Left lobe of liver (tissue), 2 donors: ENCODE measurements around the gene TMEM126A. TPM values are rescaled to one million over a fixed set of nuclear protein-coding genes. Genes with fewer than 3 reads are reported as not detected.
"Not testable (repeated sequence)": the region's sequence is repeated elsewhere in the genome, so short reads cannot be mapped to it uniquely, and the experiment has no call there.

ENCODE experiments used
- ATAC-seq: fragments of 200-7000 bp; cut with Tn5 transposase; one replicate; pipeline ENCODE4 v1.9.1; 2020; ENCODE audit warnings: mild to moderate bottlenecking, moderate library complexity
- DNase-seq: peaks from one replicate; pipeline ENCODE4 v3.0.0-alpha.2; 2020; ENCODE audit warnings: low spot score
- total RNA-seq: library from RNA; stranded (reverse); gene quantifications from one replicate; pipeline ENCODE4 v1.2.1, GENCODE V29; 2021
- donor health status: DM: no; HTN: no; CAD: no; lungs with moderate emphysema.
- donor health status: DM: no; HTN: yes; CAD: no.

Gene TMEM126A
- total RNA-seq: 14.3 TPM

GRCh38 chr11:85647604-85648299 lies at the start of gene TMEM126A:
TSS of gene TMEM126A (plus strand) at chr11:85647967. CDS start at chr11:85650256, 2,289 bp downstream.
- ATAC-seq (peak; percentile 99), DNase-seq (peak; percentile 94)

GRCh38 chr11:85599083-85599482 lies 48.7 kb upstream of the TMEM126A start:
- ATAC-seq: no peak

GRCh38 chr11:85602526-85603213 lies 45.1 kb upstream of the TMEM126A start:
- ATAC-seq: no peak

More at GRCh38 chr11:85599083-85599482, 48.7 kb upstream of the TMEM126A start:
- no peak for DNase-seq

GRCh38 chr11:85603220-85603619 lies 44.5 kb upstream of the TMEM126A start:
- no peak for ATAC-seq
- DNase-seq: no peak

More at GRCh38 chr11:85602526-85603213, 45.1 kb upstream of the TMEM126A start:
- DNase-seq: no peak

- DNase-seq, ATAC-seq: not testable (repeated sequence)
These were observed 41.5 kb upstream of the TMEM126A start for GRCh38 chr11:85606237-85606636.

- DNase-seq, ATAC-seq: not testable (repeated sequence)
These were observed 39.1 kb upstream of the TMEM126A start for GRCh38 chr11:85608621-85609020.

- DNase-seq, ATAC-seq: not testable (repeated sequence)
These were observed 38.5 kb upstream of the TMEM126A start for GRCh38 chr11:85609286-85609685.

- not testable (repeated sequence) for ATAC-seq, DNase-seq
These were observed 36.1 kb upstream of the TMEM126A start for GRCh38 chr11:85611643-85612042.

- DNase-seq: peak; percentile 69
- peak; percentile 67 for ATAC-seq
These were observed 28.3 kb upstream of the TMEM126A start for GRCh38 chr11:85619499-85619898.

- no peak for DNase-seq
- no peak for ATAC-seq
These were observed 27.5 kb upstream of the TMEM126A start for GRCh38 chr11:85620256-85620655.

GRCh38 chr11:85626496-85626895 lies 21.3 kb upstream of the TMEM126A start:
- DNase-seq (peak; percentile 70), ATAC-seq (no peak)

- peak; percentile 53 for ATAC-seq
- DNase-seq: peak; percentile 47
These were observed 20.3 kb upstream of the TMEM126A start, which contains the start of gene DLG2 for GRCh38 chr11:85627332-85627997. TSS of gene DLG2 (minus strand) at chr11:85627344.

GRCh38 chr11:85627998-85628770 lies 19.6 kb upstream of the TMEM126A start, which contains the start of gene TMEM126B:
TSS of gene TMEM126B (plus strand) at chr11:85628593. CDS start at chr11:85628608, 15 bp downstream.
- peak; percentile 98 for DNase-seq
- peak; percentile 96 for ATAC-seq

GRCh38 chr11:85628771-85629341 lies 18.9 kb upstream of the TMEM126A start:
- peak; percentile 36 for ATAC-seq

GRCh38 chr11:85634747-85635146 lies 13.0 kb upstream of the TMEM126A start:
- DNase-seq (no peak), ATAC-seq (no peak)

More at GRCh38 chr11:85628771-85629341, 18.9 kb upstream of the TMEM126A start:
- DNase-seq: no peak

GRCh38 chr11:85643191-85643614 lies 4.6 kb upstream of the TMEM126A start:
- DNase-seq: no peak
- no peak for ATAC-seq

- DNase-seq (no peak), ATAC-seq (no peak)
These were observed 689 bp upstream of the TMEM126A start for GRCh38 chr11:85647078-85647477.

- ATAC-seq (no peak), DNase-seq (no peak)
These were observed 3.4 kb downstream of the TMEM126A start for GRCh38 chr11:85651118-85651517.

- no peak for DNase-seq
- ATAC-seq: no peak
These were observed 5.2 kb downstream of the TMEM126A start for GRCh38 chr11:85652786-85653447.
